SK-N-SH (cell line): ENCODE measurements around the gene CPN1. TPM values are rescaled to one million over a fixed set of nuclear protein-coding genes. Genes with fewer than 3 reads are reported as not detected.

ENCODE experiments used
- CTCF ChIA-PET: fragments of 300-600, 350-600 bp; formaldehyde crosslinking; extraction: SDS; loops from one replicate; lab custom pipeline; 2021; lab: Yijun Ruan, JAX
- POLR2A ChIA-PET: fragments of 350-600 bp; sonication (Branson Sonifier 250); formaldehyde crosslinking; extraction: SDS; loops from one replicate; lab custom pipeline; 2020; ENCODE audit warnings: antibody characterized with exemption, inconsistent platforms; lab: Yijun Ruan, JAX
- DNase-seq: peaks from one replicate; pipeline ENCODE4 v3.0.0; 2012
- H2AFZ ChIP-seq: fragments of 200-600 bp; sonication (generic); 2 replicates; pipeline ENCODE4 v1.8.1; 2016; ENCODE audit warnings: antibody characterized with exemption, mild to moderate bottlenecking, low read depth
- H3F3A ChIP-seq: fragments of 200-600 bp; sonication (generic); replicated peaks from 2 replicates; pipeline ENCODE3; 2016; ENCODE audit warnings: antibody characterized with exemption, mild to moderate bottlenecking; ENCODE audit not compliant: insufficient read depth
- H3K27ac ChIP-seq, 2 experiments: fragments of 200-500 bp in 1 of 2; fragments of 200-600 bp in 1 of 2; sonication (Bioruptor generic) in 1 of 2; sonication (generic), shearing (Covaris generic) in 1 of 2; 2 replicates each; pipeline versions ENCODE4 v1.5.1 to v1.6.1; 2014 to 2016; ENCODE audit warnings: low read depth in 2 of 2, inconsistent platforms in 1 of 2, low read length in 1 of 2, mild to moderate bottlenecking in 1 of 2, mixed read lengths in 1 of 2
- H3K27me3 ChIP-seq: fragments of 200-600 bp; sonication (generic), shearing (Covaris generic); 2 replicates; pipeline ENCODE4 v1.6.1; 2016; ENCODE audit warnings: mixed run types; ENCODE audit not compliant: insufficient read depth
- H3K36me3 ChIP-seq, 2 experiments: fragments of 200-500 bp in 1 of 2; fragments of 200-600 bp in 1 of 2; sonication (Bioruptor generic) in 1 of 2; sonication (generic) in 1 of 2; replicated peaks in 1 of 2; 2 replicates each; pipeline versions ENCODE3 to v1.5.1; 2014 to 2016; ENCODE audit warnings: low read length in 1 of 2, mild to moderate bottlenecking in 1 of 2; ENCODE audit not compliant: insufficient read depth in 2 of 2, control insufficient read depth in 1 of 2
- H3K4me1 ChIP-seq, 2 experiments: fragments of 200-500 bp in 1 of 2; fragments of 200-600 bp in 1 of 2; sonication (Bioruptor generic) in 1 of 2; sonication (generic), shearing (Covaris generic) in 1 of 2; 2 replicates each; pipeline versions ENCODE4 v1.5.1 to v1.6.1; 2014 to 2016; ENCODE audit warnings: low read depth in 1 of 2, low read length in 1 of 2, mixed run types in 1 of 2; ENCODE audit not compliant: insufficient read depth in 2 of 2, control insufficient read depth in 1 of 2
- H3K4me2 ChIP-seq: fragments of 200-600 bp; sonication (generic), shearing (Covaris generic); 2 replicates; pipeline ENCODE4 v1.6.1; 2017; ENCODE audit warnings: mixed run types
- H3K4me3 ChIP-seq, 2 experiments: fragments of 200-500 bp in 1 of 2; fragments of 200-600 bp in 1 of 2; sonication (Bioruptor generic) in 1 of 2; sonication (generic), shearing (Covaris generic) in 1 of 2; 2 replicates each; pipeline versions ENCODE4 v1.5.1 to v1.8.1; 2014 to 2016; ENCODE audit warnings: low read depth in 2 of 2, inconsistent platforms in 1 of 2, low read length in 1 of 2, mild to moderate bottlenecking in 1 of 2, mixed read lengths in 1 of 2, moderate library complexity in 1 of 2
- H3K79me2 ChIP-seq: fragments of 200-600 bp; sonication (generic); 2 replicates; pipeline ENCODE4 v1.8.1; 2017; ENCODE audit warnings: mild to moderate bottlenecking; ENCODE audit not compliant: insufficient read depth
- H3K9ac ChIP-seq: fragments of 200-600 bp; sonication (generic); 2 replicates; pipeline ENCODE4 v1.6.1; 2017; ENCODE audit warnings: mixed run types
- H3K9me2 ChIP-seq: fragments of 200-600 bp; sonication (generic); 2 replicates; pipeline ENCODE4 v1.6.1; 2017; ENCODE audit warnings: mixed run types
- H3K9me3 ChIP-seq: fragments of 200-600 bp; sonication (generic); 2 replicates; pipeline ENCODE4 v1.6.1; 2017; ENCODE audit warnings: mixed run types, mild to moderate bottlenecking, moderate library complexity
- H4K20me1 ChIP-seq: fragments of 200-600 bp; sonication (generic); 2 replicates; pipeline ENCODE4 v1.6.1; 2017; ENCODE audit warnings: mild to moderate bottlenecking, mixed run types; ENCODE audit not compliant: insufficient read depth
- EP300 ChIP-seq, 2 experiments: IDR thresholded peaks; 2 replicates each; pipeline versions ENCODE4 v1.4.0 to v1.6.1; 2012; ENCODE audit warnings: borderline replicate concordance in 1 of 2, low read depth in 1 of 2, low read length in 1 of 2
- FOXJ3 ChIP-seq: sonication (generic); formaldehyde crosslinking; IDR thresholded peaks from 2 replicates; pipeline ENCODE4 v1.5.1; 2020; ENCODE audit warnings: mild to moderate bottlenecking, missing genetic modification reagents
- FOXM1 ChIP-seq: IDR thresholded peaks from 2 replicates; pipeline ENCODE4 v1.4.0; 2012; ENCODE audit warnings: low read depth, mild to moderate bottlenecking
- NFIC ChIP-seq: IDR thresholded peaks from 2 replicates; pipeline ENCODE4 v1.4.0; 2012; ENCODE audit warnings: borderline replicate concordance
- NRF1 ChIP-seq: IDR thresholded peaks from 2 replicates; pipeline ENCODE4 v1.6.1; 2012; ENCODE audit warnings: low read depth, mild to moderate bottlenecking, low read length
- PBX3 ChIP-seq: IDR thresholded peaks from 2 replicates; pipeline ENCODE4; 2012
- POLR2AphosphoS5 ChIP-seq: IDR thresholded peaks from 2 replicates; pipeline ENCODE4 v1.6.1; 2012; ENCODE audit warnings: low read depth, low read length
- RAD21 ChIP-seq: IDR thresholded peaks from 2 replicates; pipeline ENCODE4 v1.6.1; 2012; ENCODE audit warnings: mild to moderate bottlenecking, low read length
- RCOR1 ChIP-seq: fragments of 150-350 bp; IDR thresholded peaks from 2 replicates; pipeline ENCODE4 v1.6.1; 2017; ENCODE audit warnings: antibody characterized with exemption, low read length
- TEAD4 ChIP-seq: IDR thresholded peaks from 2 replicates; pipeline ENCODE4 v1.4.0; 2012; ENCODE audit warnings: mild to moderate bottlenecking, borderline replicate concordance; ENCODE audit not compliant: insufficient read depth
- YY1 ChIP-seq: IDR thresholded peaks from 2 replicates; pipeline ENCODE4 v1.4.0; 2012; ENCODE audit warnings: low read depth, mild to moderate bottlenecking
- ZBTB33 ChIP-seq: IDR thresholded peaks from 2 replicates; pipeline ENCODE4 v1.4.0; 2012; ENCODE audit warnings: low read depth, borderline replicate concordance
- WGBS: methylation state at CpG from one replicate; pipeline ENCODE4 v1.1.6; 2017; ENCODE audit warnings: low lambda C conversion rate; 5-methylcytosine and 5-hydroxymethylcytosine counted together
- polyA plus RNA-seq, 3 experiments: library from polyadenylated mRNA; depleted of rRNA; stranded (reverse); fragments of >200 nt; gene quantifications; 2 replicates each; pipeline ENCODE4 v1.2.3, GENCODE V29; 2012
- TF ChIP-seq, protein P1 (sequence below): IDR thresholded peaks from 2 replicates; pipeline ENCODE4 v1.4.0; 2012; ENCODE audit warnings: low read depth

Gene CPN1
- polyA plus RNA-seq, 1 of the 3 experiments (the other 2 are of a cell fraction) = not detected

DNA sequence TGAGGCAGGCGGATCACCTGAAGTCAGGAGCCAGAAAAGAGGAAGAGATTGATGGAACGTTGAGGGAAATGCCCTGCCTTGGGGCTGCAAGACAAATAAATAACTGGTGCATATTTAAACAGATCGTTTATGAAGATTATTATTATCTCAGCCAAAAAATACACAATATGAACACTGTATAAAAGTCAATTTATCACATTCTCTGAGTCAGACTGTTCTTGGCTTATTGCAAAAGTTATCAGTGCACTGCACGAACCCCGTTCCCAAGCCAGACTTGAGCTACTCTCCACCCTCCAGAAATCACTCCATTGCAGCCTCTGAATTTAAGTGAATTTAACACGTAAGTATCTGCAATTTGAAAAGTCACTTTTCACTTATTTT lies 73.5 kb downstream of the CPN1 start:
- H3K4me1 ChIP-seq = peaks cover 13 to 14% of the 10 kb centered on the region in 2 experiments
- WGBS = 16% methylated on average over 6 of the region's 6 CpGs
- no peaks in the 10 kb centered on the region for H3K27me3 ChIP-seq
- peak overlapping the region; percentile 90 for H3K4me2 ChIP-seq
- no peaks in the 10 kb centered on the region for H3K9me3 ChIP-seq
- H4K20me1 ChIP-seq = no peaks in the 10 kb centered on the region
- H3K9me2 ChIP-seq = no peaks in the 10 kb centered on the region
- peak overlapping the region; percentile 77 for H3K9ac ChIP-seq
- peaks cover 0 to under 1% of the 10 kb centered on the region in 2 experiments for H3K36me3 ChIP-seq
- peak overlapping the region in 1 of 2 experiments; percentile 99; a peak in 3 of 4 replicates for H3K27ac ChIP-seq
- DNase-seq = no peak
- peaks cover 41% of the 10 kb centered on the region for H3F3A ChIP-seq
- H3K4me3 ChIP-seq = peak overlapping the region; percentile 79 to 93; a peak in 3 of 4 replicates
- ChIA-PET CTCF (interaction anchor here (0.7 to 5.0 kb wide), 11 partner anchors 17 to 163 kb away, joined by 3 to 53 read pairs (median 11); no protein-coding TSS in a partner anchor), POLR2A (interaction anchor here (0.6 kb wide), 1 partner anchor 19 kb away, joined by 3 read pairs; no protein-coding TSS in a partner anchor)
- H2AFZ ChIP-seq = no peak overlapping the region
- TF ChIP-seq PBX3 (no peak), NRF1 (no peak), EP300 (IDR thresholded peaks at IDR 0.05; ENCODE audit: borderline replicate concordance in 1 of 2, low read depth in 1 of 2, low read length in 1 of 2) (no peak), FOXJ3 (CRISPR knock-in tag) (no peak), FOXM1 (no peak), YY1 (no peak)
- TF ChIP-seq, protein P1, sequence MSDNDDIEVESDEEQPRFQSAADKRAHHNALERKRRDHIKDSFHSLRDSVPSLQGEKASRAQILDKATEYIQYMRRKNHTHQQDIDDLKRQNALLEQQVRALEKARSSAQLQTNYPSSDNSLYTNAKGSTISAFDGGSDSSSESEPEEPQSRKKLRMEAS = no peak
- TF ChIP-seq, all 33 proteins: peak for 0
- peaks cover 60% of the 10 kb centered on the region for H3K79me2 ChIP-seq

- ChIA-PET POLR2A (interaction anchor here (0.6 kb wide), 1 partner anchor 20 kb away, joined by 3 read pairs; no protein-coding TSS in a partner anchor), CTCF (interaction anchor here (0.7 to 5.0 kb wide), 6 partner anchors 38 to 162 kb away, joined by 3 to 53 read pairs (median 28); no protein-coding TSS in a partner anchor)
- H2AFZ ChIP-seq = no peak overlapping the region
- H3K27me3 ChIP-seq = no peaks in the 10 kb centered on the region
- H3K36me3 ChIP-seq = peaks cover 0 to 7% of the 10 kb centered on the region in 2 experiments
- 0 out of 2 replicates have a peak, but pooled peaks cover 1% of the 10 kb centered on the region for H4K20me1 ChIP-seq
- 40% methylated on average over 10 of the region's 10 CpGs for WGBS
- H3K79me2 ChIP-seq = peaks cover 67% of the 10 kb centered on the region
- H3K4me3 ChIP-seq = peak overlapping the region; percentile 79 to 93; a peak in 3 of 4 replicates
- H3K9me3 ChIP-seq = no peaks in the 10 kb centered on the region
- peaks cover 41% of the 10 kb centered on the region for H3F3A ChIP-seq
- H3K27ac ChIP-seq = peak overlapping the region; percentile 18 to 99; a peak in 3 of 4 replicates
- peak overlapping the region; percentile 77 for H3K9ac ChIP-seq
- no peak for DNase-seq
- peak overlapping the region; percentile 90 for H3K4me2 ChIP-seq
- no peaks in the 10 kb centered on the region for H3K9me2 ChIP-seq
- peaks cover 13 to 14% of the 10 kb centered on the region in 2 experiments for H3K4me1 ChIP-seq
- TF ChIP-seq POLR2AphosphoS5 (no peak), RAD21 (no peak), NFIC (no peak; the same call in 1 of the 2 replicates), ZBTB33 (no peak), RCOR1 (no peak), TEAD4 (no peak)
- TF ChIP-seq, all 33 proteins: peak for 0
Observed at GRCh38 chr10:100007231-100008141, 74.2 kb downstream of the CPN1 start.
